ENCODE results near the gene GNB1.

GNB1 gene

GRCh38 chr1:1779691-1780597, 110.9 kb downstream of the GNB1 start:
- no peak for DNase-seq

- no peak for DNase-seq
These were observed 111.6 kb downstream of the GNB1 start for GRCh38 chr1:1779320-1779675.

GRCh38 chr1:1778663-1779319, 112.1 kb downstream of the GNB1 start:
- no peak for DNase-seq

GRCh38 chr1:1777950-1778662, 112.8 kb downstream of the GNB1 start, which contains the start of gene NADK:
TSS of gene NADK (minus strand) at chr1:1778470. CDS start at chr1:1765406, 13,064 bp downstream.
- no peak for DNase-seq

- no peak for DNase-seq
These were observed 113.3 kb downstream of the GNB1 start for GRCh38 chr1:1777583-1777899.

GRCh38 chr1:1776672-1777582, 114.0 kb downstream of the GNB1 start:
- DNase-seq = no peak

GRCh38 chr1:1775327-1776226, 115.3 kb downstream of the GNB1 start:
- no peak for DNase-seq

- no peak for DNase-seq
These were observed 117.0 kb downstream of the GNB1 start for GRCh38 chr1:1773874-1774273.

GRCh38 chr1:1771096-1771495, 119.8 kb downstream of the GNB1 start:
- DNase-seq = no peak

GRCh38 chr1:1770102-1770501, 120.8 kb downstream of the GNB1 start:
- DNase-seq = no peak

- DNase-seq = no peak
These were observed 122.5 kb downstream of the GNB1 start for GRCh38 chr1:1768249-1768992.

- no peak for DNase-seq
These were observed 125.9 kb downstream of the GNB1 start for GRCh38 chr1:1764876-1765470.

- no peak for DNase-seq
These were observed 126.9 kb downstream of the GNB1 start for GRCh38 chr1:1763657-1764621.

- no peak for DNase-seq
These were observed 129.1 kb downstream of the GNB1 start for GRCh38 chr1:1761504-1762376.

GRCh38 chr1:1760715-1761114, 130.2 kb downstream of the GNB1 start:
- DNase-seq = no peak

GRCh38 chr1:1760345-1760650, 130.6 kb downstream of the GNB1 start:
- DNase-seq = no peak

GRCh38 chr1:1759456-1760344, 131.2 kb downstream of the GNB1 start:
- no peak for DNase-seq

Data from cortex of kidney (tissue), 1 donor.